Measurements from ENCODE around the gene NAV2.

The NAV2 gene

DNA sequence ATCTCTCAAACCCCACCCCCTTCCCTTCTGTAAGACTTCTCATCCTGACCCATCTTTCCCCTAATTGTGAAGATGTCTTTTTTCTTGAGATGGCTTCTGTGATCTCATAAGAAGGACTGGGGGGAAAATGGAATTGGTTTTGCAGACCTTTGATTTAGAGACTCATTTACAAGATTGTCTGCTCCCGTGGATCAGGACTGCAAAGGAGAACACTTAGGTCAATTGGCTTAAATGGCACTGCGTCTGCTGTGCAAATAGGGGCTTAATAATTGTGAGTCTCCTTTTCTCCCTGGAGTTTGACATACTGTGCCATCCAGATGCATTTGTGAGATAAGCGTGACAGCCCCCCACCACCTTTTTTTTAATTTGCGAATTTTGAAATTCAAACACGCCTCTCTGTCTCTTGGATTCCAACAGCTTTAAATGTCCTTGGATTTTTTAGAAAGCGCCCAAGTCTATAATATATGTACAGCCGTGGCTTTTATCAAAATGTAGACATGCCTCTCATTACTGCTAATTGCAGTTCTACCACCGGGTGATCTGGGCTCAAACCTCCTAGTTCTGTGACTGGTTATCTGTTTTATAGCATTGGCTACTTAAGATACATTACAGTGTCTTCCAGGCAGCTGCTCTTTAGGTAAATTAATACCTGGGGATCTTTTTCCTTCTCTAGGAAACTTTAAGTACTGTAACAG, 297.7 kb downstream of the NAV2 start:
- FAIRE-seq, result no peak

DNA sequence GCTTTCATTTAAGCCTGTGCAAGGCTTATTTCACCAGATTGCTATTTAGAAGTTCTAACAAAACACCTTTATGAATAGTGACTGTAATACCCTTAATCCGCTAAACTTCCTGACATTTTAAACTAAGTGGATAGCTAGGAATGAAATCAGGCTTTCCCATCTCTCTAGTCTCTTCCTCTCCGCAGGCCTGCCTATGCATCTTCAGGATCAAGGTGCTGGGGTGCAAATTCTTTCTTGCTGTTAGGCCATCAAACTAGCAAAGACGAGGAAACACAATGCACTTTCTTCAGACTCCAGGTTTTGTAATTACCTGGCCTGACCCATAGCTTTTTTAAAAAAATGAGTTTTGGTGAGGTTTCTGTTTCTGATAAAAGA, 298.2 kb downstream of the NAV2 start:
- no peak for FAIRE-seq

DNA sequence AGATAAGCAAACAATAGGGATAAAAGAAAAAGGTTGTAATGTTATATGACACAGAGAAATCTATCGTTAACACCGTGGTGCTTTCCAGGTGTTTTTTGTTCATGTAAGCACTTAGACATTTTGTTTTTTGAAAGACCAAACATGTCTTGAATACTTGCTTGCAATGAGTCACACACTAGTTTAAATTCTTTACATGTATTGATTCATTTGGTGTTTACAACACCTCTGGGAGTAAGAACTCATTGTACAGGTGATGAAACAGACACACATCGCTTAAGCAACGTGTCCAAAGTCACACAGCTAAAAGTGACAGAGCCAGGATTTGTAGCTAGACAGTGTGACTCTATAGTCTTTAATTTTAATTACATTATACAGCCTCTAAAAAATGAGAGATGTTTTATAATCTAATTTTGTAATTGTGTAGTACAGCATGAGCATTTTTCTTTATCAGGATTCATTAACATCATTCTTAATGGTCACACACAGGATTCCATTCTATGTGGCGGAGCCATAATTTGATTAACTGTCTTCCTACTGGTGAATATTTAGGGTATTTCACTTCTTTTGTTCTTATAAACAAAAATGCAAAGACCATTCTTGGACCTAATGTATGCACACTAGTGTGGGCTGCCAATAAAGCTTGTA, 298.8 kb downstream of the NAV2 start:
- no peak for FAIRE-seq

DNA sequence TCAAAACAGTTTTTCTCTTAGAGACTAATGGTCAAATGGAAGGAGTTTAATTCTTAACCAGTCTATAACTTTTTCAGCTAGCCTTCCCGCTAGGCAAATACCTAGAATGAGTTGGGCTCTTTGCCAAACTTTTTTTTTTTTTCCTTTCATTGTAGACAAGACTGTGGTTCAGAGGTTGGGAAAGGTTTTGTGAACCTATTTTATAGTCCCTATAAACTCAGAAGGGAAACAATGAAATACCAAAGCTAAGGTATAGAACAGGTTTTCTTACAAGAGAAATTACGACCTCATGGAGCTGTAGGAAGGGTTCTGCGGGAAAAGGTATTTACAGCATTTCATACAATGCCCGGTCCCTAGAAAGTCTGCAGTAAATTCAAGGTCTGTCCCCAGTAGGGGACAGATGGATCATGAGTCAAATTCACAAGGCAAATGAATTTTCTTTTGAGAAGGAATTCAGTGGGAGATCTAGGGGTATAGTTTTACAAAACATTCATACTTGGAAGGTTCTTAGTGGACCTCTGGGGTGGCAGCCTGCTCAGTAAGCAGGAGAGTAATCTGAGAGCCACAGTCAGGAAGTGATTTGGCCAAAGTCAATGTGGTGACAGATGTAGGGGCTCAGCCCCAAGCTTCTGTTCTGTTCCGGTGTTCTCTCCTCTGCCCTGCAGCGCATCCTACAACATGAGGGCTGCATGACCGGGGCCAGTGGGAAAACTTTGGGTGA, 300.9 kb downstream of the NAV2 start:
- no peak for FAIRE-seq

DNA sequence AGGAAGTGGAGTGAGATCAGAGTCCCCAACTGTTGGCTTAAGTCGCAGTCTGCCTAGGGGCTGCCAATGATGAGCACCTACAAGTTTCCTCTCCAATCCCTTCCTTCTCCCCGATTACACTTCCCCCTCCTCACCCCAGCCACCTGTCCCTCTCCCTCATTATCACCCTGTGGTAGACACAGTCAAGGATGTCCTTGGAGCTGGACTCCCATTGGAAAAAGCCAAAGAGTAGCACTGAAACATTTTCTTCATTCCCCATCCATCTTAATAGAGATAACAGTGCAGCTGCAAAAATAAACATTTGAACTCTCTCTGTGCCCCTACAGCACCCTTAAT, 301.4 kb downstream of the NAV2 start:
- FAIRE-seq, result no peak

DNA sequence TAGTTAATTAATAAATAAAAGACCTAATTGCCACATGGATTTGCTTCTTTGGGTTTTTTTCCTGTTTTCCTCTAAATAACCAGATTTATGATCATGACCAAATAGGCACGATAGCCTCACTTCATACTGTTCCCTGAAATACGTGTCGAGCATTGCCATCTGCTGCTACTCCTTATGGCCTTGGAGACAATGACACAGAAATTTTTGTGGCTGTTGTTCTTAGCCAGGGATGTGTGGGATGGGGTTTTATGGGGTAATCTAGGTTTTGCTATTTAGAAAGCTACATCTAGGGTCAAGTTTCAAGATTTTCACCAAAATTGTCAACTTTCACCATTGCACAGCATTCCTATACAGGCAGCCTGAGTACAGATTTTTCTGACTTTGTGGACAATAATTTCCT, 302.5 kb downstream of the NAV2 start:
- FAIRE-seq, result no peak

DNA sequence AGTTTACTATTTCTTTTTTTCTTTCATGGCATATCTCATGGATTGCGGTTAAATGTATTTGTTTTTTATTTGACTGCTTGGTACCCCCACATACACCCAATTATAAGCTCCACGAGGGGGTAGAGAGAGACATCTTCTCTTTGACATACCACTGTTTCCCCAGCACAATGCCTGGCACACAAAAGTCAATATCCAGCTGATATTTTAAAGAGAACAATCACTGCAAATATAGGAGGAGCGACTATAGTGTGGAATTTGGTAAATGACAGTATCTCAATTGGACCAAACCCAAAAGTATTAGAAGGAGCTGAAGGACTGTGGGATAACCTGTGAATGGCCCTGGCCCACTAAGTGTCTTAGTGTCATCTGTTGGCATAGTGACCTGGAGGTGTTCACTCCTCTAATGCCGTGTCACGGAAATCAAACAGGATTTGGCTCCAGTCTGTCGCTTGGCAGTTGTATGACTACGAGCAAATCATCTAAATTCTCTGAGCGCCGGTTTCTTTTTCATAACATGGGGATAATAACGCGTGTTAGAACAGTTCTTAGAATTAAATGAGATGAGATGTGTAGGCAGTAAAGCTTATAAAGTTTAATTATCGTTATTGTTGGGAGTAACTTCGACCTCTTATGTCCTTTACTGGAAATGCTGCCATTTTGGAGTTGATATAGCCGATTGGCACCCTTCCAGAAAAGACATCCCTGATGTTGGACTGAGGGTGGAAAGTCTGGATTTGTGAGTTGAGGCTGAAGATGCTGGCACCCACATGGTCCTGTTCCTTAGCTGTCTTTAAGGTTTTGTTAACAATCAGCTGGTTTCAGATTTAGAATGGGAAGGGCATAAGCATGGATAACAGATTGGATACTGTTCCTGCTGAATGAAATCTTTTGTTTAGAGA, 303.1 kb downstream of the NAV2 start:
- FAIRE-seq, result no peak

DNA sequence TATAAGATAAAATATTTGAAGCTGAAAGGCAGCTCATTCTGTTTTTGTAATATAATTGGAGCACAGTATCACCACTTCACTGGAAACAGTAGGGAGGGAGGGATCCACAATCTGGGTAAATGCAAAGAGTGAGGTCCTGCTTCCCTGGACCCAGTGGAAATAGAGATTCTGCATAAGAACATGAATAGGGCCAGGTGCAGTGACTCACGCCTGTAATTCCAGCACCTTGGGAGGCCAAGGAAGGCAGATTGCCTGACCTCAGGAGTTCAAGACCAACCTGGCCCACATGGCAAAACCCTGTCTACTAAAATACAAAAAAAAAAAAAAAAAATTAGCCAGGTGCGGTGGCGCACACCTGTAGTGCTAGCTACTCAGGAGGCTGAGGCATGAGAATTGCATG, 303.9 kb downstream of the NAV2 start:
- FAIRE-seq, result no peak

DNA sequence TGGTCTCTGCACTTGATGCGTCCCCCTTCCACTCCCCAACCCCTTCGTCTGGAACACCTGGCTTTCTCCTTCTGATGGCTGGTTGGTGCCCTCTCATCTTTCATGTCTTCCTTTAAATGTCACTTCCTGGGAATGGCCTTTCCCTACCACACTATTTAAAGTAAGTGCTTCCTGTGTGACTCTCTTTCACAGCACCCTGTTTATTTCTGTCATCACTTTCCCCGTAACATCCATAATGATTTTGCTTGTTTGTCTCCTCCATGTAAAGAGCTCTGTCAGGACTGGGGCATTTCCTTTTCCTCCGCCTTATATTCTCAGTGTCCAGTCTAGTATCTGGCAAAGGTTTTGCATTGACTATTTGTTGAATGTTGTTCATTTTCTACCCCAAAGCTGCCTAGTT, 304.7 kb downstream of the NAV2 start:
- FAIRE-seq, result no peak

DNA sequence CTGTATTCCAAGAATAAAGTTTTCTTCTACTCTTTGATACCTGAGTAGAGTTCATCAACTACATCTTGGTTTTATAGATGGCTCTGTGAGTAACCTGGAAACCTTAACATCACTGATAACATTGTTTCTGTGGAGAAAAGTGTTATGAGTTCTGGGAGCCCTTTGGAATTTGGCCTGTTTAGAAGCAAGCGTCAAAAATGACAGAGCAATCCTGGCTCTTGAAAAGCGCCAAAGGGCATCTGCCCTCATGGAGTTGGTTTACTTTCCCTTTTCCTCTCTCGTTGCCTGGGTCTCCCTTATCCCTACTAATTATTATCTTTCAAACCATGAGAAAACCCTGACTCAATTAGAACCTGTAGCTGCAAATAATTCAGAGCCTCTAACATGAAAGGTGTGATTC, 307.6 kb downstream of the NAV2 start:
- FAIRE-seq, result no peak

DNA sequence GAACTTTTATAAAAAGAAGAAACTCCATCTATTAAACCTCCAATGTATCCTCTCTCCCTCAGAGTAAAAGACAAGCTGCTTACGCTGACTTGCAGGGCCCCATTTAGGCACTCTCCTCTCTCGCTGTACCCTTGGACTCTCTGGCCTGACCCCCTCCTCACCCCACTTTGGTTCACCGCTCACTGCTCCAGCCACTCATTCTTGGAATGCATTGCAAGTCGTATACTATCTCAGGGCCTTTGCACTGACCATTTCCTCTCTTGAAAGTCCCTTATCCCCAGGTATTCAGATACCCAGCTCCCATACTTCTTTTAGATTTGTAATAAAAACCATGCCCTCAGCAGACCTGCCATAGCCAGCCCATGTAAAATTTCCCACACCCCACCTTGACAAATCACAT, 308.1 kb downstream of the NAV2 start:
- FAIRE-seq, result no peak

DNA sequence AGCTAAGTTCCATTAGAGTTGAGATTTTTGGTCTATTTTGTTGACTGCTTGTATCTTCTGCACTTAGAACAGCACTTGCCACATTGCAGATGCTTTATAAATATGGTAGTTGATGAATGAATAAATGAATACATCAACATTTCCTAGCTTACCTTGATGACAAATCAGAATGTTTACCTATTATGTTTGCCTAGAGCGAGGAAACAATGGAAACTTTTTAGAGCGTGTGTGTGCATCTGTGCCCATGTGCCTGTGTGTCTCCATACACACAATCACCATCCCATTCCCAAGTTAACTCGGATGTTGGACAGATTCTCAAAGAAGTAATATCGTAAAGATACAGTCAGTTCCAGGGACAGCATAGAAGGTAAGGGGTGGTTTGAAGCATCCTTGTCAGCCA, 308.6 kb downstream of the NAV2 start:
- no peak for FAIRE-seq

DNA sequence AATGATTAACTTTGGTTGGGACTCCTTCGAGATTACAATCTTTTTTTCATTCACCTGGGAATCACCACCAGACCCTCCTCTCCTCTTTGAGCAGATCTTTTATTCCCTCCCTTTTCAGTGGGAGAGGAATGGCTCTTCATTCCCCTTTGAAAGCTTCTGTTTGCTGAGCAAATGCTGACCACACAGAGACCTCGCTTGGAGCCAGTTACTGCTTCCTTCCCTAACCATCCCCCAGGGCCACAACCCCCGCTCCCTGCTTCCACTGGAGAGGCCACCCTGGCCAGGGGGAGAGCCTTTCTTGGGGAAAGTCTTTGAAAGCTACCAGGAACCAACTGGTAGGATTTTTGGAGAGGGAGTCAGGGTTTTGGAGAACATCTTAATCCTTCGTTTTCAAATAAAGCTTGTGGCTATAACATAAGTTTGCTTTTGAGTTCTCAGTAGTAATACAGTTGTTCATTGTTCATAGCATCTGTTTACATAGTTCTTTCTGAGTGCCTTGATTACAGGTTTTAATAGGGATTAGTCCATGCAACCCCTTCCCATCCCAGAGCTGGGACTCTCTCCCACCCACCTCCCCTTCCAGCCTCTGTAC, 309.2 kb downstream of the NAV2 start:
- no peak for FAIRE-seq

DNA sequence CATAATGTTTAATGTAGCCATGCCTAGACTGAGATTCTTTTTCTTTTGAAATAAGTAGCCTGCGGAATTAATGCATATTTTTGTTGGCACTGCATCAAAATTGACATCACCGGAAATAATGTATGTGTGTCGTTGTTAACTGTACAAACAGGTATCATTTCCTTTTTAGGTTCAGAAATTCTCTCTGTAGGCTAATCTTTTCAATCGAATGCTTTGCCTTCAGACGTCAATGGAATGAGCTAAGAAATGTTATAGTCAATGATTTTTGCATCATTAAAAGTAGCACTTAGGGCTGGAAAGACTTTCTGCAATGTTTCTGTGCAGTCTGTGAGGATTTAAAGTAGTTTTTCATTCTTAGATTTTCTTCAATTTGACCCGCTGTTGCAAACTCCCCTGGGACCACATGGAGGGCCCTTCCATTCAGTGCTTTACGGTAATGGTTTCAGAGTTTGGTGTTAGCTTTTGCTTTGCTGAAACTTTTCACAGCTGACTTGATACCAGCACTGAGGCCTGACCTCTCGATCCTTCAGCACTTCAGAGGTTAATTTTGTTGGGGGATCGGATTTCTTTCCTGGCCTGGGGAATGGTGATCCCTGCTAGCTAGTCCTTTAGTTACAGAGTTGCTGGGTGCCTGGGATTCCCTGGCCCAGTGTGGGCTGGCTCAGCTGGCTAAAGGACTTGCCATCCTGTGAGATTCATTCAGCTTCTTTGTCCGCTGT, 309.9 kb downstream of the NAV2 start:
- no peak for FAIRE-seq

DNA sequence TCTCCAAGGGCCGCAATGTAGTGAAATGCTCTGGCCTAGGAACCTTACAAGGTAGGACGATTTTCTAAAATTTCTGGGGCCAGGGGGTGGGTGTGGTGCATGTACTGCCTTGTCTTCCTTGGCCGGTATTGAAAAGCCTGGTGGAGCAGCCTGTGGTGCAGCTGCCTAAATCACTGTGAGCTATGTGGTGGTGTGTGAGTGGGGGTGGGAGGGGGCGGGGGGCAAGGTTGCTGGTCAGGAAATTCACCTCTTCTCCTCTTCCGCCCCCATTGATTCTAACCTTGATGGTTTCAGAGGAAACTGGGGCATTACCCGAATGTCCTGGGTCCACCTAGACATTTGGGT, 310.4 kb downstream of the NAV2 start:
- no peak for FAIRE-seq

DNA sequence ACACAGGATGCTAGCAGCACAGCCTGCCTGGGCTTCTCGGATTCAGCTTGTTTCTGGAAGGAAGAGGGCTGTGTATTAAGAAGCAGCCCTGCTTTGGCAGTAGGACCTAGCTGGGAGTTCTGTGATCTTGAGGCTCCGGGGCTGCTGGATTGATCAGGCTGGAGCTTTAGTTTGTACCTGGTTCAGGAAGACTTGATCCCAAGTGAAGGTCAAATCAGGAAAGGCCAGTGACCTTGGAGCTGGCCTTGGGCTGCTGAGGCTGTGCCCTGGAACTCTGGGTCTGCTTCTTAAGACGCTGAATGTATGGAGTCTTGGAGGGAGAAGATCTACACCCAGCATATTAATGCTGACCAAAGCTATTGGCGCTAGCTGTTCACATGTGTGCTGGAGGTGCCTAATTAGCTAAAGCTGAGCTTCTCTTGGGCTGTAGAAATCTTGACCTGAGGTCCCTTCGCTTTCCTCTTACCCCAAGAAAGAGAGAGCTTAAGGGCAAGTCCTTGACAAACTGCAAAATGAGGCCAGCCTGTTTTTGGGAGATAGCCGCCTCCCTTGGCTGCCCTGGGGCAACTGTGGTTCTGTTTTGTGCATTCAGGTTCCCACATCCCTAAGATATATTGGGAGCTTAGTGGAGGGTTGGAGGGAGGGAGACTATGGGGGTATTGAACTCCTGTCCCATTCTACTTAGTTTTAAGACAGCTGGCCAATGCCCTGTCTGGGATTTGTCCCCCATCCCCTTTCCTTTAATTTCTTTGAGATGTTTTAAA, 311.7 kb downstream of the NAV2 start:
- FAIRE-seq, result no peak

DNA sequence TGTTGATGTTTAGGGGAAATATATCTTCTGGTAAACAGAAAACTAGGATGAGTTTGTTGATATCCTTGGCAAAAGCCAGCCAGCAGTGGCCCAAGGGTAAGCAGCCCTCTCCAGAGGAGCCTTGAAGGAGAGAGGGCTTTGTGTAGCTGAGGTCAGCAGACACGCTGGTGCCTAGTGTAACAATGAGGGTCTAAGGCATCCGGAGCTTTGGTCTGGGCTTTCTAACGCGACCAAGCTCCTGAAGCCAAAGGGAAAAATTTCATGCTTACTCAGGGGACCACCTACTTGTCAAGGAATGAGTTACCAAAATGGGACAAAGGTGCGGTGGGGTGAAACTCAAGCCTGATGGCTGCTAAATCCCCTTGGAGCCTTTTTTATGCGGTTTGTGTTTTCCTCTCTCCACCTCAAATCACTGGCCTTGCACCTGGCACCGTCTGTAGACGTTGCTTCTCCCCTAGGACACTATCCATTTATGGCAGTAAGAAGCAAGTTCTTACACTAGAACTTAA, 312.7 kb downstream of the NAV2 start:
- no peak for FAIRE-seq

DNA sequence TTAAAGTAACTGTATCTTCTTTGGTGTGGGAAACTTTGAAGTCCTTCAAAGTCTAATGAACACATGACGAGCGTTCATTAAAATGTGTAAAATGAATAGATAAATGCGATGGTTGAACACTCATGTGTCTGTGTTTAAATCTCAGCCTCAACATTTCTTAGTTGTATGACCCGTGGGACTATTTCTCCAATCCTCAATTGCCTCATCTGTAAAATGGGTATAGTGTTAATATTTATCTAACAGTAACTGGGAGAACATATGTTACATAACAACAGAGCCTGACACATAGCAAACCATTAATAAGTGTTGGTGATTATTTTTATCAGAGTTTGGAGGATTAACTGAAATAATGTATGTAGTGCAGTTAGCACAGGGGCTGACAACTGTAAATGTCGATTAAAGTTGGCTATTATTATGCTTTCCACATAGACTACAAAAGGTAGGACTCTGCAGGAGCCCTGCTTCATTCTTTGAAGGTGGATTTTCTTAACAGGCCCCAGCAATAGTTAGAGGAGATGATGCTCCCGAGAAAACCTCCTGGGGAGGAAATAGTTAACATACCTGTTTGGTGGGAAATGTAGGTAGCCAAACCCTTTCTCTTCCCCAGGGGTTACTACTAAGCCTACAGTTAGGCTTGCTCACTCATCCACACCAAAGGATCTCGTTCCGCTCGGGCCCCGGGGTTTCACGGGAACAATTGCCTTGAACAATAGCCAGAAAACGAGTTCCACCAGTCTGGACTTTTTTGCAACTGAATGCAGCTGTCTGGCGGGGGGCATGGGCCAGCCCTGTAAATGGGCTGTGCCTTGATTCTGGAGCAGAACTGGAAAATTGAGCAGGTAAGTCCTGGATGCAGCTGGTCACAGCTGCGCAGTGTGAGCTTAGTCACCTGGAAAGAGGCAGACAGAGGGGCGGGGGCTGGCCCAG, 314.3 kb downstream of the NAV2 start:
- no peak for FAIRE-seq

DNA sequence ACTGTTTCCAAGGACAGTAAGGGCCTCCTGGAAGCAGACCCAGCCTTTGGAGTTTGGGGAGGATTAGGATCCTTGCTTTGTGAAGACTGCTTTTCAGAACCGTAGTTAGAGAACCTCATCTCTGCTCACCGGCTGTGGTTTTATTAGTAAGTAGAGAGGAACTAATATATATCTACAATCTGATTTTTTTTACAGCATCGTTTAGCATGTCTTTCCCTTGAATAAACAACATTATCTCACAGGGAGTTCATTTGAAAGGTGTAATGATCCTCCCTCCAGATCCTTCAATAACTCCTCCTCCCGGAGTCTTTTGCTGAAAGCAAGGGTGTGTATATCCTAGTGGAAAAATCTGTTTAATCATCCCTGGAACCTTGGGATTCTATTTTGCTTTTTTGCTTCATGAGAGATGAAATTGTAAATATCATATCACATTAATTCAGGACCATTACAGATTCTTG, 314.9 kb downstream of the NAV2 start:
- no peak for FAIRE-seq

DNA sequence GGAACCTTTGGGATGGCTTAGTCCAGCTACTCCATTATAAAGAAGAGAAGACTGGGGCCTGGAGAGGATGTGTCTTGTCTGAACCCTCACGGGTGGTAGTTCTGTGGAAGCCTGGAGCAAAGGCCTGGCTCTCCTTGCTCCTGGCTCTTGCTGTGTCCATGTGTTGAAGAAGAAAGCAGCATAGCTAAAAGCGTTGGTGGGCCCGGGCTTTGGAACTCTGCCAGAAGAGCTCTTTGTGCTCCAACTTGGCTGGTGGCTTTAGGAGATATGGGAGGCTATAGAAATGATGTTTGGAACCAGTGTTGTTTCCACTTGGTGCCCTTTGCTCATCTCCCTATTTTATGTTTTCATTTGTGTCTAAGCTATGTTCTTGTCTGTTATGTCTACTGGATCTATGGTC, 316.6 kb downstream of the NAV2 start:
- no peak for FAIRE-seq
